ENCODE measurements around the gene ANTXR1. TPM values are rescaled to one million over a fixed set of nuclear protein-coding genes. Genes with fewer than 3 reads are reported as not detected.

The ANTXR1 gene
- total RNA-seq, 1 donor from 2014 or later = 69.5 TPM

DNA sequence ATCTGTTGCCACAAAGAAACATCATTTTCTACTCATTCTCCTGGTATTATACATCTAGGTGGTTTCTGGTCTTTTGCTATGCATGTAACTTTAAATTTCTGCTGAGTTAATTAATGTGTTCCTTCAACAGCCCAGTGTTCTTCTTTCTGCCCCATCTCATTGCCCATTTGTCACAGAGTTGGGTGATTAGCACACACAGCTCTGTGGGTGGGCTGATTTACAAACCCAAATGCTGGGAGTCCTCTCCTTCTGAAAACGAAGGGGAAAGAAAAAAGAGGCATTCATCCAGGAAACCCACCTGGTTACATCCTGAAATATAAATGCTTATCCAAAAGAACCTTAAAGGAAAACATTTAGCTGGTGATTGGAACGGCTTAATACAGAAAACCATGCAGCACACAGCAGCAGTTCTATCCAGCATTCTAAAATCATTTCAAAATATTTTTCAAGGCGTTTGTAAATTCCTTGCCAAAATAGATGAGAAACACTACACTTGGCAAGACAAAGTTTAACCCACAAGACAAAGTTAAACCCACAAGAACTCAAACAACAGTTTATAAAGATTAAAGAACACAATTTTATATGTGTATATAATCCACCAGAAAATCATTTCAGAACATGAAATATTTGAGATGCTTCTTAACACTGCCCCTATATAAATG lies 177.9 kb downstream of the ANTXR1 start:
- TF ChIP-seq, protein P1, sequence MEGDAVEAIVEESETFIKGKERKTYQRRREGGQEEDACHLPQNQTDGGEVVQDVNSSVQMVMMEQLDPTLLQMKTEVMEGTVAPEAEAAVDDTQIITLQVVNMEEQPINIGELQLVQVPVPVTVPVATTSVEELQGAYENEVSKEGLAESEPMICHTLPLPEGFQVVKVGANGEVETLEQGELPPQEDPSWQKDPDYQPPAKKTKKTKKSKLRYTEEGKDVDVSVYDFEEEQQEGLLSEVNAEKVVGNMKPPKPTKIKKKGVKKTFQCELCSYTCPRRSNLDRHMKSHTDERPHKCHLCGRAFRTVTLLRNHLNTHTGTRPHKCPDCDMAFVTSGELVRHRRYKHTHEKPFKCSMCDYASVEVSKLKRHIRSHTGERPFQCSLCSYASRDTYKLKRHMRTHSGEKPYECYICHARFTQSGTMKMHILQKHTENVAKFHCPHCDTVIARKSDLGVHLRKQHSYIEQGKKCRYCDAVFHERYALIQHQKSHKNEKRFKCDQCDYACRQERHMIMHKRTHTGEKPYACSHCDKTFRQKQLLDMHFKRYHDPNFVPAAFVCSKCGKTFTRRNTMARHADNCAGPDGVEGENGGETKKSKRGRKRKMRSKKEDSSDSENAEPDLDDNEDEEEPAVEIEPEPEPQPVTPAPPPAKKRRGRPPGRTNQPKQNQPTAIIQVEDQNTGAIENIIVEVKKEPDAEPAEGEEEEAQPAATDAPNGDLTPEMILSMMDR (conservative IDR thresholded peaks at IDR 0.05) = no peak
- no peak overlapping the region for H3K27ac Mint-ChIP-seq
- no peaks in the 10 kb centered on the region for H3K27me3 Mint-ChIP-seq
- peaks cover 32% of the 10 kb centered on the region for H3K4me1 Mint-ChIP-seq (ENCODE audit: unreplicated experiment)
- H3K9me3 Mint-ChIP-seq = no peaks in the 10 kb centered on the region
- DNase-seq (ENCODE audit: extremely low spot score, unreplicated experiment) = no peak
- H3K36me3 Mint-ChIP-seq = peaks cover 46% of the 10 kb centered on the region
- no peak overlapping the region for H3K4me3 Mint-ChIP-seq

DNA sequence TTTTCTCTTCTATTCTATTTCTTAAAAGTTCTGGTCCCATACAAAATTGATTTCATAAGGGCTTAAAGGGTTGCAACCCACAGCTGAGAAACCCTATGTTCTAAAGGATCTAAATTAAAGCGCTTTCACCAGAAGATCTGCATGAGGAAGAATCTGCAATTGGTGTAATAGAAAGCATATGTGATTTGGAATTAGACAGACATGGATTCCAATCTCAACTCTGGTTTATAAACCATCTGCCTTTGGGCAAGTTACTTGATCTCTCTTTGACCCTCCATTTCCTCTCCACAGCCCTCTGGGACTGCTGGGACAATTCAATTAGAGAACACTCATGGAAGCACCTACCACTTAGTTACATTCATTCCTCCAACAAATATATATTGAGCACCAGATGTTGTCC lies 178.7 kb downstream of the ANTXR1 start:
- H3K4me3 Mint-ChIP-seq = no peak overlapping the region
- H3K36me3 Mint-ChIP-seq = peaks cover 45% of the 10 kb centered on the region
- H3K4me1 Mint-ChIP-seq (ENCODE audit: unreplicated experiment) = peaks cover 32% of the 10 kb centered on the region
- no peak for DNase-seq (ENCODE audit: extremely low spot score, unreplicated experiment)
- H3K9me3 Mint-ChIP-seq = no peaks in the 10 kb centered on the region
- H3K27me3 Mint-ChIP-seq = no peaks in the 10 kb centered on the region
- TF ChIP-seq, protein P1 (conservative IDR thresholded peaks at IDR 0.05) = no peak
- H3K27ac Mint-ChIP-seq = no peak overlapping the region

DNA sequence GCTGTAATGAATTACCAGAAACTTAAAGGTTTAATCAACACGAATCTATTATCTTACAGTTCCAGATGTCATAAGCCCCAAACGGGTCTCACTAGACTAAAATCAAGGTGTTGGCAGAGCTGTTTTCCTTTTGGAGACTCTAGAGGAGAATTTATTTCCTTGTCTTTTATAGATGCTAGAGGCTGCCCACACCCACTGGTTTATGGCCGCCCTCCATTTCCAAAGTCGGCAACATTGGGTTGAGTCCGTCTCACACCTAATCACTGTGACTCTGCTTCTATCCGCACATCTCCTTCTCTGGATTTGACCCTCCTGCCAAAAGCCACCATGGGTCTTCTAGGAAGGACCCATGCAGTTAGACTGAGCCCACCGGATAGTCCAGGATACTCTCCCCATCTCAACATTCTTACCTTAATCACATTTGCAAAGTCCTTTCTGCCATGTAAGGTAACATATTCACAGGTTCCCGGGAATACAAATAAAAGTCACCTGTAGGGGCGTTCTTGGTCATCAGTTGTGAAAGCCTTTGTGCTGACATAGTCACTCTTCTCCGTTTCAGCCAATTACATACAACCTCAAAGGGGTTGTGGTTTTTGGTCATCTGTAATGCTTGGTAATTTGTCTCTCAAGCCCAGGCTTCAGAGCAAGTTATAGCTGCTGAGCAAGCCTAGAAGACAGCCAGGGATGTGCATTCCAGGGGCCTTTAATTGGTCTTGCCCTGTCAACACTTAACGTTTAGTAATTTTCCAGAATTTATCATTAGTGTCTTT lies 179.4 kb downstream of the ANTXR1 start:
- Mint-ChIP-seq H3K36me3 (peaks cover 46% of the 10 kb centered on the region), H3K27ac (no peak overlapping the region), H3K4me1 (ENCODE audit: unreplicated experiment) (peaks cover 32% of the 10 kb centered on the region), H3K9me3 (no peaks in the 10 kb centered on the region), H3K27me3 (no peaks in the 10 kb centered on the region), H3K4me3 (no peak overlapping the region)
- DNase-seq (ENCODE audit: extremely low spot score, unreplicated experiment) = no peak
- TF ChIP-seq, protein P1 (conservative IDR thresholded peaks at IDR 0.05) = no peak

DNA sequence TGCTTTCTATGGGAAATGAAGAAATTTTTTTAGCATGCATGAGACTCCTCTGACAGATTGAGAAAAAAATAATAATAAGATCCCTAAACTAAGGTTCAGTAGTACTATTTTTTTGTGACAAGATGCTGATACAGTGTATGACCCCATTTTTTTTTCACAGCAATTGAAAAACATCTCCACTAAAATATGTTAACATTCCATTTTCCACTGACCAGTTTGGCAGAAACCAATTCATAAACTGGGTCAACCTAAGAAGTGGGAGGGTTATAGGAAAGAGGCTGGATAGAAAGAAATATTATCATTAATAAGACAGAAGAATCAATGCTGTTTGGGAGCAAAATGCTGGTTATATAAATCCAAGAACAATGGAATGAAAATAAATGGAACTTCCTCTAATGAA lies 182.7 kb downstream of the ANTXR1 start:
- no peaks in the 10 kb centered on the region for H3K9me3 Mint-ChIP-seq
- H3K4me3 Mint-ChIP-seq = no peak overlapping the region
- no peak overlapping the region for H3K27ac Mint-ChIP-seq
- H3K36me3 Mint-ChIP-seq = peaks cover 47% of the 10 kb centered on the region
- peaks cover 18% of the 10 kb centered on the region for H3K4me1 Mint-ChIP-seq (ENCODE audit: unreplicated experiment)
- TF ChIP-seq, protein P1 (conservative IDR thresholded peaks at IDR 0.05) = no peak
- H3K27me3 Mint-ChIP-seq = no peaks in the 10 kb centered on the region
- DNase-seq (ENCODE audit: extremely low spot score, unreplicated experiment) = no peak

DNA sequence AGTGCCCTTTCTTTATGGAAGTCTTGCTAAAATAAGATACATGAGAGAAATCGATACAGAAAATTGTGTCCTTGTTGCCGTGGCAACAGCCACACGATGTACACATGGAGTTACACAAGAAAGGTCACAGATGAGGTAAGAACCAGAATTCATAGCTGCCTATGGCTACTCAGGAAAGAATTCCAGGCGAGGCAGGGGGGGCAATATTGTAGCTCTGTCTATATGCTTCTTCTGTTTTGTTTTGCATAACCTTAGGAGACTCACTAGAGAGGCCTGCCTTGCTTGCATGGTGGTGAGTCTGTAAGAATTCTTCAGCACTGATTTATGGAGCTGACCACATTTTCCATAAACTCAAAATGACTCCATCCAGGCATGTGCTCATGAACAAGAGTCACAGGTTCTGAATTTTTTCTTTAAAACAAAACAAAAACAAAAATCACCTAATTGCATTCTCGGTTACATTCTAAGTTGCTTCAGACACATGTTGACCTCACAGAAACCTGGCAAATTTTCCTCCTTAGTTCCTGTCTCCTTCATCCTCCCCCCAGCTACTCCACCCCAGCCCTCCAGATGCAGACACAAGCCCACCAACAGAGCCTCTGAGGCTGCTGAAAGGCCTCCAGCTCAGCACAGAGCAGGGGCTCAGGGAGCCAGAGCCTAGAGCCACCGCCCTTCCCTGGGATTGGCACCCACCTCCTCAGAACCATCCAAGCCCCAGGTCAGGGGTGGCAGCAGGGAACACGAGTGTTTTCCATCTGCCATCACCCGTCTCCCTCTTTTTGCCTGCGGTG lies 183.5 kb downstream of the ANTXR1 start:
- Mint-ChIP-seq H3K9me3 (no peaks in the 10 kb centered on the region), H3K27ac (no peak overlapping the region), H3K4me3 (no peak overlapping the region), H3K4me1 (ENCODE audit: unreplicated experiment) (peaks cover 11% of the 10 kb centered on the region), H3K27me3 (no peaks in the 10 kb centered on the region), H3K36me3 (peaks cover 47% of the 10 kb centered on the region)
- TF ChIP-seq, protein P1 (conservative IDR thresholded peaks at IDR 0.05) = no peak
- no peak for DNase-seq (ENCODE audit: extremely low spot score, unreplicated experiment)

Data from type B pancreatic cell (in vitro differentiated cells).